GM23338 (cell line): Measurements from ENCODE around the gene SEMA4D. TPM values are rescaled to one million over a fixed set of nuclear protein-coding genes. Genes with fewer than 3 reads are reported as not detected.

Experiments used
- ATAC-seq: fragments of 200-7000 bp; cut with Tn5 transposase; 3 replicates; pipeline ENCODE4 v1.9.1; 2020
- DNase-seq: peaks from one replicate; pipeline ENCODE4 v3.0.0-alpha.2; 2015; ENCODE audit warnings: low spot score
- H2AFZ ChIP-seq: fragments of 200-600 bp; sonication (generic); 2 replicates; pipeline ENCODE4 v1.8.0; 2016; ENCODE audit warnings: antibody characterized with exemption, mild to moderate bottlenecking, moderate library complexity
- H3F3A ChIP-seq: fragments of 200-600 bp; sonication (generic); replicated peaks from 2 replicates; pipeline ENCODE4 v1.8.0; 2017; ENCODE audit warnings: antibody characterized with exemption, mixed run types, low read depth
- H3K27ac ChIP-seq: fragments of 200-600 bp; sonication (generic); 2 replicates; pipeline ENCODE4 v1.6.1; 2016; ENCODE audit warnings: low read depth
- H3K27me3 ChIP-seq: fragments of 200-600 bp; sonication (generic); 2 replicates; pipeline ENCODE4 v1.8.0; 2016; ENCODE audit warnings: mild to moderate bottlenecking, mixed run types, moderate library complexity; ENCODE audit not compliant: insufficient read depth
- H3K36me3 ChIP-seq: fragments of 200-600 bp; sonication (generic); 2 replicates; pipeline ENCODE4 v1.8.0; 2016; ENCODE audit warnings: mild to moderate bottlenecking; ENCODE audit not compliant: insufficient read depth
- H3K4me1 ChIP-seq: fragments of 200-600 bp; sonication (generic); 2 replicates; pipeline ENCODE4 v1.8.0; 2016; ENCODE audit warnings: mild to moderate bottlenecking, moderate library complexity; ENCODE audit not compliant: insufficient read depth
- H3K4me2 ChIP-seq: fragments of 200-600 bp; sonication (generic); 2 replicates; pipeline ENCODE4 v1.7.1; 2017; ENCODE audit warnings: mixed run types
- H3K4me3 ChIP-seq: fragments of 200-600 bp; sonication (generic); 2 replicates; pipeline ENCODE4 v1.6.1; 2016; ENCODE audit warnings: mixed run types
- H3K79me2 ChIP-seq: fragments of 200-600 bp; sonication (generic); replicated peaks from 2 replicates; pipeline ENCODE4 v1.8.0; 2017; ENCODE audit warnings: mild to moderate bottlenecking; ENCODE audit not compliant: insufficient read depth
- H3K9me2 ChIP-seq: fragments of 200-600 bp; sonication (generic); 2 replicates; pipeline ENCODE4 v1.8.0; 2017; ENCODE audit not compliant: insufficient read depth
- H4K20me1 ChIP-seq: fragments of 200-600 bp; sonication (generic); replicated peaks from 2 replicates; pipeline ENCODE4 v1.8.0; 2017; ENCODE audit warnings: mild to moderate bottlenecking; ENCODE audit not compliant: insufficient read depth
- H3K27ac Mint-ChIP-seq: 2 replicates; pipeline ENCODE4 v1.8.0; 2020; ENCODE audit warnings: inconsistent platforms, mild to moderate bottlenecking, moderate library complexity, mixed read lengths
- H3K27me3 Mint-ChIP-seq: 3 replicates; pipeline ENCODE4 v1.8.0; 2022; ENCODE audit warnings: low read depth, mild to moderate bottlenecking, moderate library complexity, mixed read lengths, inconsistent platforms; ENCODE audit not compliant: insufficient read depth, poor library complexity
- H3K36me3 Mint-ChIP-seq: 3 replicates; pipeline ENCODE4 v1.8.0; 2021; ENCODE audit warnings: low read depth, mild to moderate bottlenecking, inconsistent platforms, moderate library complexity, mixed read lengths
- H3K4me1 Mint-ChIP-seq: 3 replicates; pipeline ENCODE4 v1.8.0; 2020; ENCODE audit warnings: mild to moderate bottlenecking, inconsistent platforms, mixed read lengths
- H3K4me3 Mint-ChIP-seq: 3 replicates; pipeline ENCODE4 v1.8.0; 2021; ENCODE audit warnings: moderate library complexity, mild to moderate bottlenecking, inconsistent platforms, mixed read lengths
- H3K9me3 Mint-ChIP-seq: 3 replicates; pipeline ENCODE4 v1.8.0; 2020; ENCODE audit warnings: moderate library complexity, mild to moderate bottlenecking, inconsistent platforms, mixed read lengths
- CREB1 ChIP-seq: fragments of 250-450 bp; sonication (Bioruptor Pico); IDR thresholded peaks from 2 replicates; pipeline ENCODE4 v1.5.0; 2020; ENCODE audit warnings: low read depth, mild to moderate bottlenecking, moderate library complexity
- ETS1 ChIP-seq: IDR thresholded peaks from 2 replicates; pipeline ENCODE4 v1.6.1; 2016; ENCODE audit warnings: antibody characterized with exemption
- EZH2 ChIP-seq: fragments of 200-600 bp; sonication (generic); IDR thresholded peaks from one replicate; pipeline ENCODE4 v1.8.0; 2017; ENCODE audit warnings: antibody characterized with exemption, mild to moderate bottlenecking, low read depth; ENCODE audit not compliant: unreplicated experiment
- EZH2phosphoT487 ChIP-seq: fragments of 200-600 bp; sonication (generic); IDR thresholded peaks from one replicate; pipeline ENCODE4 v1.8.1; 2018; ENCODE audit warnings: antibody characterized with exemption; ENCODE audit not compliant: unreplicated experiment
- NANOG ChIP-seq: IDR thresholded peaks from 2 replicates; pipeline ENCODE4 v1.6.1; 2016; ENCODE audit warnings: antibody characterized with exemption, borderline replicate concordance
- POLR2AphosphoS5 ChIP-seq: IDR thresholded peaks from 2 replicates; pipeline ENCODE4 v1.6.1; 2016; ENCODE audit warnings: antibody characterized with exemption, low read depth
- REST ChIP-seq: IDR thresholded peaks from one replicate; pipeline ENCODE4 v1.6.1; 2018; ENCODE audit warnings: antibody characterized with exemption; ENCODE audit not compliant: unreplicated experiment
- STAT1 ChIP-seq: IDR thresholded peaks from one replicate; pipeline ENCODE4 v1.6.1; 2016; ENCODE audit warnings: antibody characterized with exemption; ENCODE audit not compliant: unreplicated experiment
- ZNF114 ChIP-seq: fragments of 250-450 bp; sonication (Bioruptor Pico); IDR thresholded peaks from 2 replicates; pipeline ENCODE4 v1.5.0; 2020; ENCODE audit warnings: mild to moderate bottlenecking, moderate library complexity
- ZNF331 ChIP-seq: fragments of 250-450 bp; sonication (Bioruptor Pico); IDR thresholded peaks from 2 replicates; pipeline ENCODE4 v1.5.0; 2020; ENCODE audit warnings: low read depth, mild to moderate bottlenecking, moderate library complexity
- ZNF462 ChIP-seq: fragments of 250-450 bp; sonication (Bioruptor Pico); IDR thresholded peaks from 2 replicates; pipeline ENCODE4 v1.5.0; 2020; ENCODE audit warnings: mild to moderate bottlenecking, moderate library complexity
- polyA plus RNA-seq: library from polyadenylated mRNA; unstranded; fragments of >200 nt; fragmentation: Nextera tagmentation; extraction: Ambion mirVana; gene quantifications from 2 replicates; pipeline ENCODE4 v1.2.1, GENCODE V29; 2016
- total RNA-seq: library from RNA; depleted of rRNA; stranded (reverse); fragments of >200 nt; shearing (Covaris generic); gene quantifications from 2 replicates; pipeline ENCODE4 v1.2.3, GENCODE V29; 2014

Gene SEMA4D
- total and polyA plus RNA-seq, 2 experiments from 2014 or later = 19.3 to 63.0 TPM

GRCh38 chr9:89428222-89428761 is 69.6 kb downstream of the SEMA4D start (continued):
- TF ChIP-seq REST = no peak
- TF ChIP-seq EZH2 = no peak
- TF ChIP-seq ETS1 = no peak
- no peak for TF ChIP-seq NANOG
- TF ChIP-seq POLR2AphosphoS5 = no peak
- TF ChIP-seq EZH2phosphoT487 = no peak
- TF ChIP-seq ZNF114 = no peak

- Histone ChIP-seq H3K4me3 (no peak overlapping the region), H2AFZ (no peak overlapping the region), H3F3A (no peaks in the 10 kb centered on the region), H3K36me3 (no peaks in the 10 kb centered on the region), H3K79me2 (peaks cover 84% of the 10 kb centered on the region), H3K4me2 (no peak overlapping the region), H3K27ac (no peak overlapping the region), H3K4me1 (peaks cover 16% of the 10 kb centered on the region), H3K27me3 (no peaks in the 10 kb centered on the region), H4K20me1 (peaks cover 3% of the 10 kb centered on the region; the same call in 1 of the 2 replicates), H3K9me2 (no peaks in the 10 kb centered on the region)
- no peak overlapping the region for H3K4me3 Mint-ChIP-seq
- H3K27ac Mint-ChIP-seq = 0 out of 2 replicates have a peak overlapping the region, but pooled peaks have one; percentile 70
- peaks cover 8% of the 10 kb centered on the region for H3K9me3 Mint-ChIP-seq
- peaks cover 21% of the 10 kb centered on the region for H3K36me3 Mint-ChIP-seq
- peaks cover 44% of the 10 kb centered on the region for H3K4me1 Mint-ChIP-seq
- TF ChIP-seq ZNF462 (CRISPR knock-in tag) (no peak), CREB1 (CRISPR knock-in tag) (no peak), ZNF331 (CRISPR knock-in tag) (no peak), STAT1 (no peak), EZH2 (no peak), POLR2AphosphoS5 (no peak), EZH2phosphoT487 (no peak)
- no peak for ATAC-seq
- H3K27me3 Mint-ChIP-seq = peaks cover 17% of the 10 kb centered on the region
- no peak for DNase-seq
Observed at GRCh38 chr9:89427621-89428221, 70.2 kb downstream of the SEMA4D start.
